Stimulated activated CD4-positive, alpha-beta T cell treated with anti-CD3 and anti-CD28 coated beads, Interleukin-12 subunit alpha, Interleukin-12 subunit beta, amount 100 ng/mL, for 24 hours (primary cell): ENCODE measurements around the gene TLDC2.
"Not testable (repeated sequence)": the region's sequence is repeated elsewhere in the genome, so short reads cannot be mapped to it uniquely, and the experiment has no call there.

Source experiments
- DNase-seq, 2 experiments: peaks; one replicate each; pipeline ENCODE4 v3.0.0-alpha.2; 2020; ENCODE audit warnings: low read depth in 2 of 2

TLDC2 gene

GRCh38 chr20:36905566-36905965 is 29.6 kb downstream of the TLDC2 start:
- not testable (repeated sequence) for DNase-seq

GRCh38 chr20:36906086-36906485 is 30.1 kb downstream of the TLDC2 start:
- not testable (repeated sequence) for DNase-seq

GRCh38 chr20:36908603-36909002 is 32.7 kb downstream of the TLDC2 start:
- no peak for DNase-seq

- DNase-seq: no peak
Observed at GRCh38 chr20:36916199-36916598, 40.3 kb downstream of the TLDC2 start.

GRCh38 chr20:36917240-36917639 is 41.3 kb downstream of the TLDC2 start:
- DNase-seq: no peak

- DNase-seq: no peak
Observed at GRCh38 chr20:36917943-36918342, 42.0 kb downstream of the TLDC2 start.

- no peak for DNase-seq
Observed at GRCh38 chr20:36919715-36920333, 43.9 kb downstream of the TLDC2 start.

GRCh38 chr20:36920334-36920730 is 44.4 kb downstream of the TLDC2 start:
- no peak for DNase-seq

- DNase-seq: no peak
Observed at GRCh38 chr20:36924167-36925045, 48.5 kb downstream of the TLDC2 start.

- no peak for DNase-seq
Observed at GRCh38 chr20:36925234-36925633, 49.3 kb downstream of the TLDC2 start.

GRCh38 chr20:36926653-36927200 is 50.8 kb downstream of the TLDC2 start:
- no peak for DNase-seq

- DNase-seq: no peak
Observed at GRCh38 chr20:36927704-36928103, 51.8 kb downstream of the TLDC2 start.

GRCh38 chr20:36929290-36929689 is 53.4 kb downstream of the TLDC2 start:
- no peak for DNase-seq

GRCh38 chr20:36929691-36930090 is 53.8 kb downstream of the TLDC2 start:
- DNase-seq: no peak

GRCh38 chr20:36932067-36932466 is 56.1 kb downstream of the TLDC2 start:
- DNase-seq: not testable (repeated sequence)

GRCh38 chr20:36932476-36933426 is 56.8 kb downstream of the TLDC2 start:
- no peak for DNase-seq

GRCh38 chr20:36933571-36933970 is 57.6 kb downstream of the TLDC2 start:
- DNase-seq: not testable (repeated sequence)

GRCh38 chr20:36936341-36936740 is 60.4 kb downstream of the TLDC2 start:
- no peak for DNase-seq

- DNase-seq: not testable (repeated sequence)
Observed at GRCh38 chr20:36936761-36937401, 60.9 kb downstream of the TLDC2 start.

- DNase-seq: no peak
Observed at GRCh38 chr20:36937402-36937770, 61.4 kb downstream of the TLDC2 start.

GRCh38 chr20:36941401-36941835 is 65.5 kb downstream of the TLDC2 start:
- DNase-seq: no peak
